ENCODE results near the gene AK9. TPM values are rescaled to one million over a fixed set of nuclear protein-coding genes. Genes with fewer than 3 reads are reported as not detected.

The AK9 gene
- total and polyA plus RNA-seq, 2 of the 4 experiments (the other 2 are of a cell fraction) = 1.7 to 1.8 TPM

DNA sequence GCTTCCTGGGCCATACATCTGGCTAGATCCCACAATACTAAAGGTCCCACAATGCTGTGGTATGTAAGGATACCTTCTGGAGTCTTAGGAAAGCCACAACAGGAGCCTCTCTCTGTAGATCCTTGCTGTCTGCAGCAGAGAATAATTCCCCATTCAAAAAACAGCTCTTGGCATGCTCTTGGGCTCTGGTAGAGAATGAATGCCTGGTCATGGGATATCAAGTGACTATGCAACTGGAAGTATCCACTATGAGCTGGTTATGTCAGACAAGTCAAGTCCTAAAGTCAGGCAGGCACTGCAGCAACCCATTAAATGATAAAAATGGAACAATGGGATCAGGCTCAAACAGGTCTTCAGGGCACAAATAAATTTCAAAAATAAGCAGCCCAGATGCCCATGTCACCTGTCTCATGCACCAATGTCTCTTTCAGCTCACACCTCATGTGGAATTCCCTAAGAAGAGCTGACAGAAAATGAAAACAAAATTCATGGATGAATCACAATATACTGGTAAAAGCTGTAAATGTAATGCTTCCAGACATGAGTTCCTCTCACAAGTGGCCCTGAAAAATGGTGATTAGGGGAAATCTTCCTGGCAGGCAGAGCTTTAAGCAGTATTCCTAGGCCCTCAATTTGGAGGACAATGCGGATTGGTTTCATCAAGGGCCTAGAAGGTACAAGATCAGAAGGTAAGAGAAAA lies 4.3 kb downstream of the AK9 start:
- ChIA-PET CTCF (interaction anchor here (0.6 kb wide), 1 partner anchor 349 kb away, joined by 5 read pairs; no protein-coding TSS in a partner anchor), POLR2A (ENCODE audit: unreplicated experiment) (no interaction called here)
- dilution Hi-C loops (cut with HindIII; ENCODE audit: low sequenced_read_pairs, unreplicated experiment) (no loop called here), in situ Hi-C loops (cut with MboI; ENCODE audit: low sequenced_read_pairs) (no loop called here), intact Hi-C loops (cut with micrococcal nuclease) (no loop called here)
- WGBS, 2 experiments (ENCODE audit: extremely low coverage in 2 of 2, insufficient read length in 1 of 2) = no CpG with 5 or more reads among the region's 1 CpG
- Histone ChIP-seq H3K9me1 (ENCODE audit: insufficient read depth, low read length) (no peaks in the 10 kb centered on the region), H3K18ac (ENCODE audit: low read depth, low read length) (peak overlapping the region; percentile 34; the same call in 1 of the 2 replicates), H3K4me3 (ENCODE audit: insufficient read depth, low read depth, low read length) (no peak overlapping the region), H2BK5ac (ENCODE audit: low read depth, low read length, poor library complexity, severe bottlenecking) (peak overlapping the region; percentile 64), H3K36me3 (ENCODE audit: control insufficient read depth, insufficient read depth, low read length) (no peaks in the 10 kb centered on the region), H2BK20ac (ENCODE audit: low read depth, low read length) (no peak overlapping the region), H4K8ac (ENCODE audit: low read depth in 2 of 2, low read length in 2 of 2) (peak overlapping the region in 1 of 2 experiments; percentile 62; a peak in 1 of 4 replicates), H3K56ac (ENCODE audit: extremely low read depth, insufficient read depth, low read length) (no peak overlapping the region), H3K4ac (ENCODE audit: low read depth, low read length) (0 out of 2 replicates have a peak overlapping the region, but pooled peaks have one; percentile 10), H3K9ac (ENCODE audit: low read depth, low read length) (no peak overlapping the region), H2AK5ac (ENCODE audit: low read depth, low read length) (no peak overlapping the region), H2AK9ac (replicated peaks; ENCODE audit: low read depth, low read length, poor library complexity) (no peak overlapping the region), H3K23ac (ENCODE audit: low read depth, low read length) (no peak overlapping the region), H4K20me1 (ENCODE audit: insufficient read depth, low read length) (no peaks in the 10 kb centered on the region), H2BK120ac (ENCODE audit: low read depth, low read length) (no peak overlapping the region), H3K9me3 (ENCODE audit: control insufficient read depth, insufficient read depth, low read length) (no peaks in the 10 kb centered on the region), H3K14ac (replicated peaks; ENCODE audit: low read depth, low read length) (no peak overlapping the region), H3K27ac (ENCODE audit: insufficient read depth, low read length) (no peak overlapping the region), H3K27me3 (ENCODE audit: control insufficient read depth, insufficient read depth, low read length) (no peaks in the 10 kb centered on the region), H2BK15ac (ENCODE audit: low read depth, low read length) (no peak overlapping the region), H4K91ac (ENCODE audit: insufficient read depth, low read depth, low read length) (no peak overlapping the region), H3K4me2 (ENCODE audit: low read depth, low read length) (no peak overlapping the region), H4K5ac (ENCODE audit: low read depth, low read length) (no peak overlapping the region), H3K4me1 (ENCODE audit: control insufficient read depth, insufficient read depth, low read length) (no peaks in the 10 kb centered on the region; the same call in 1 of the 2 replicates), H2AFZ (replicated peaks; ENCODE audit: low read length, poor library complexity) (peak overlapping the region; percentile 72), H3K79me1 (ENCODE audit: low read depth in 1 of 2, low read length in 2 of 2) (peaks cover 3 to 4% of the 10 kb centered on the region in 2 experiments; a peak in 2 of 4 replicates)
- BruUV-seq (replicated peaks) = no TSS peak
- DNase-seq (peak; percentile 23), ATAC-seq (ENCODE audit: low read depth) (no peak)
- TF ChIP-seq CHD1 (IDR thresholded peaks at IDR 0.05; ENCODE audit: low read depth, low read length) (no peak), RCOR1 (IDR thresholded peaks at IDR 0.05; ENCODE audit: insufficient replicate concordance, low read length) (no peak), POLR2A (IDR thresholded peaks at IDR 0.05; ENCODE audit: low read depth, low read length) (no peak), SMC3 (IDR thresholded peaks at IDR 0.05; ENCODE audit: low read depth, low read length) (no peak), MAZ (IDR thresholded peaks at IDR 0.05; ENCODE audit: borderline replicate concordance, low read depth, low read length) (no peak), BHLHE40 (IDR thresholded peaks at IDR 0.05; ENCODE audit: low read depth, low read length) (no peak), CEBPB (IDR thresholded peaks at IDR 0.05; ENCODE audit: low read depth, low read length) (no peak), RFX5 (IDR thresholded peaks at IDR 0.05; ENCODE audit: low read depth, low read length) (no peak), MAFK (IDR thresholded peaks at IDR 0.05; ENCODE audit: low read depth, low read length) (no peak), FOS (IDR thresholded peaks at IDR 0.05; ENCODE audit: low read depth, low read length) (no peak), NFE2L2 (IDR thresholded peaks at IDR 0.05; ENCODE audit: low read depth, low read length) (no peak)
- TF ChIP-seq, protein P1, sequence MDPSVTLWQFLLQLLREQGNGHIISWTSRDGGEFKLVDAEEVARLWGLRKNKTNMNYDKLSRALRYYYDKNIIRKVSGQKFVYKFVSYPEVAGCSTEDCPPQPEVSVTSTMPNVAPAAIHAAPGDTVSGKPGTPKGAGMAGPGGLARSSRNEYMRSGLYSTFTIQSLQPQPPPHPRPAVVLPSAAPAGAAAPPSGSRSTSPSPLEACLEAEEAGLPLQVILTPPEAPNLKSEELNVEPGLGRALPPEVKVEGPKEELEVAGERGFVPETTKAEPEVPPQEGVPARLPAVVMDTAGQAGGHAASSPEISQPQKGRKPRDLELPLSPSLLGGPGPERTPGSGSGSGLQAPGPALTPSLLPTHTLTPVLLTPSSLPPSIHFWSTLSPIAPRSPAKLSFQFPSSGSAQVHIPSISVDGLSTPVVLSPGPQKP (IDR thresholded peaks at IDR 0.05; ENCODE audit: borderline replicate concordance, low read depth, low read length) = no peak
- TF ChIP-seq, protein P2, sequence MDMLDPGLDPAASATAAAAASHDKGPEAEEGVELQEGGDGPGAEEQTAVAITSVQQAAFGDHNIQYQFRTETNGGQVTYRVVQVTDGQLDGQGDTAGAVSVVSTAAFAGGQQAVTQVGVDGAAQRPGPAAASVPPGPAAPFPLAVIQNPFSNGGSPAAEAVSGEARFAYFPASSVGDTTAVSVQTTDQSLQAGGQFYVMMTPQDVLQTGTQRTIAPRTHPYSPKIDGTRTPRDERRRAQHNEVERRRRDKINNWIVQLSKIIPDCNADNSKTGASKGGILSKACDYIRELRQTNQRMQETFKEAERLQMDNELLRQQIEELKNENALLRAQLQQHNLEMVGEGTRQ (IDR thresholded peaks at IDR 0.05; ENCODE audit: low read depth, low read length) = no peak
- TF ChIP-seq, protein P3, sequence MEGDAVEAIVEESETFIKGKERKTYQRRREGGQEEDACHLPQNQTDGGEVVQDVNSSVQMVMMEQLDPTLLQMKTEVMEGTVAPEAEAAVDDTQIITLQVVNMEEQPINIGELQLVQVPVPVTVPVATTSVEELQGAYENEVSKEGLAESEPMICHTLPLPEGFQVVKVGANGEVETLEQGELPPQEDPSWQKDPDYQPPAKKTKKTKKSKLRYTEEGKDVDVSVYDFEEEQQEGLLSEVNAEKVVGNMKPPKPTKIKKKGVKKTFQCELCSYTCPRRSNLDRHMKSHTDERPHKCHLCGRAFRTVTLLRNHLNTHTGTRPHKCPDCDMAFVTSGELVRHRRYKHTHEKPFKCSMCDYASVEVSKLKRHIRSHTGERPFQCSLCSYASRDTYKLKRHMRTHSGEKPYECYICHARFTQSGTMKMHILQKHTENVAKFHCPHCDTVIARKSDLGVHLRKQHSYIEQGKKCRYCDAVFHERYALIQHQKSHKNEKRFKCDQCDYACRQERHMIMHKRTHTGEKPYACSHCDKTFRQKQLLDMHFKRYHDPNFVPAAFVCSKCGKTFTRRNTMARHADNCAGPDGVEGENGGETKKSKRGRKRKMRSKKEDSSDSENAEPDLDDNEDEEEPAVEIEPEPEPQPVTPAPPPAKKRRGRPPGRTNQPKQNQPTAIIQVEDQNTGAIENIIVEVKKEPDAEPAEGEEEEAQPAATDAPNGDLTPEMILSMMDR (conservative IDR thresholded peaks at IDR 0.05; ENCODE audit: low read depth, low read length) = no peak
